ENCODE measurements around the gene FARS2. TPM values are rescaled to one million over a fixed set of nuclear protein-coding genes. Genes with fewer than 3 reads are reported as not detected.
A peak's percentile ranks its signal among the peaks of the same experiment; 100 is the strongest.

The FARS2 gene
- total and polyA plus RNA-seq, 9 of the 15 experiments (the other 6 are each of a cell fraction or from before 2014, with no cell fraction given): 16.5 to 62.2 (median 27.0) TPM

DNA sequence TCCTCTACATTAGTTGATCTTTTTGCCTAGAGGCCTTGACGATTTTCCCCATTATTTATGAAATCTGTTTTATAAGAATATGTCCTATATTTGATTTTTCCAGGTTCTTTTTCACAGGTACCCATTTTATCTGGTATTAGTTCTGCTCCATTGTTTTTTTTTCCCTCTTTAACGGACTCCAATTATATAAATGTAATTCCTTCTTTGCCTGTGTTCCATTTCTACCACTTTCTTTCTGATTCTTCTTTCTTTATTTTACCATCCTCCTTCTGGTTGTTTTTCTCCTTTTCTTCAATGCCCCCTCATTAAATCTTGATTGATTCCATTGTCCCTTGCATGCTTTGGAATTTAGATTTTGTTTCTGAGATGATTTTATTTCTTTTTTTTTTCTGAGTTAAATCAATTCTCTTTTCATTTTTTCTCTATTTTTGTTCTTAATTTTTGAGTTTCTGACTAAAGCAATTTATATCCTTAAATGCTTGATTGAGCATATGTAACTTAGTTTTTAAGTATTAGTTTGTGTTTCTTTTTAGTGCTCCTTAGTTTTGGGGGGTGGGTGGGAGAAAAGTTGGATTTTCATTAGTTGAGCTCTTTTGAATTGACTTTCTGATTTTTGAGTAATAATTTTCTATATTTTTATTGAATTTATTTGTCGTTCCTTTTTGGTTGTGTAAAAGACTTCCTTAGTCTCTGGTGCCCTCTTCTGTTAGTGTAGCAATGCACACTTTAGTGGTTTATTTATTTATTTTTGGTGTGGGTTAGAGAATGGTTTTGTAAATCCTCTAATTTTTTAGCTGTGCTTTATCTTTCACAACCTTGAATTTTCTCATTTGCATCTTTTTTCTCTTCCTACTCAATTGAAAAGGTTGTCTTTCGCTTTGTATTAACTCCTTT is 140.8 kb downstream of the FARS2 start (continued):
- 0 out of 2 replicates have a peak, but pooled peaks have one; percentile 7 for TF ChIP-seq HINFP (tag; conservative IDR thresholded peaks at IDR 0.05; ENCODE audit: low read depth)
- no peak for TF ChIP-seq ZNF280A (IDR thresholded peaks at IDR 0.05; ENCODE audit: low read depth, partially characterized antibody)
- TF ChIP-seq CREBBP (IDR thresholded peaks at IDR 0.05; ENCODE audit: low read depth, low read length): no peak
- no peak for TF ChIP-seq ZBTB1 (CRISPR knock-in tag; IDR thresholded peaks at IDR 0.05; ENCODE audit: borderline replicate concordance, low read depth)
- TF ChIP-seq MGA (IDR thresholded peaks at IDR 0.05): no peak
- TF ChIP-seq TRIM24 (IDR thresholded peaks at IDR 0.05): 0 out of 4 replicates have a peak, but pooled peaks of 1 of the 2 experiments have one; percentile 4
- peak; percentile 56; the same call in 1 of the 2 replicates for TF ChIP-seq ZC3H11A (IDR thresholded peaks at IDR 0.05; ENCODE audit: low read depth, low read length)
- no peak for TF ChIP-seq SOX6 (IDR thresholded peaks at IDR 0.05)
- TF ChIP-seq ARID2 (IDR thresholded peaks at IDR 0.05): peak; percentile 61; the same call in 1 of the 2 replicates
- peak; percentile 72 for TF ChIP-seq CC2D1A (IDR thresholded peaks at IDR 0.05)
